HepG2 (cell line): ENCODE results near the gene ZNF101. TPM values are rescaled to one million over a fixed set of nuclear protein-coding genes. Genes with fewer than 3 reads are reported as not detected.

Source experiments
- ATAC-seq: fragments of 200-7000 bp; cut with Tn5 transposase; 3 replicates; pipeline ENCODE4 v1.9.1; 2020; ENCODE audit warnings: mild to moderate bottlenecking, moderate library complexity
- BruUV-seq: library from RNA; stranded (reverse); fragments of 400-500 nt; replicated peaks from 2 replicates; lab custom pipeline; 2021; lab: Mats Ljungman, UMichigan
- CTCF ChIA-PET: fragments of 300-600 bp; formaldehyde crosslinking; extraction: SDS; loops from one replicate; lab custom pipeline; 2021; ENCODE audit warnings: low total read pairs, inconsistent platforms, low intra/inter-chr PET ratio; lab: Yijun Ruan, JAX
- POLR2A ChIA-PET: fragments of 350-600 bp; sonication (Branson Sonifier 250); formaldehyde crosslinking; loops from one replicate; lab custom pipeline; 2020; ENCODE audit warnings: antibody characterized with exemption, inconsistent platforms; lab: Yijun Ruan, JAX
- DNase-seq: peaks from one replicate; pipeline ENCODE4 v3.0.0-alpha.2; 2015; ENCODE audit warnings: low spot score
- FAIRE-seq: peaks from 3 replicates; lab custom pipeline; 2011; peaks lifted over from hg19 to GRCh38; lab: Jason Lieb, UNC
- H2AFZ ChIP-seq: one replicate; pipeline ENCODE4 v1.6.1; 2011; ENCODE audit warnings: low read length, inconsistent platforms
- H3K27ac ChIP-seq: fragments of 300-600 bp; 3 replicates; pipeline ENCODE4 v1.8.0; 2011; ENCODE audit warnings: mixed run types, mild to moderate bottlenecking, mixed read lengths, low read length, inconsistent platforms; ENCODE audit not compliant: insufficient read depth; ENCODE audit errors: extremely low read length
- H3K27me3 ChIP-seq, 2 experiments: fragments of 200-600 bp in 1 of 2; 2 replicates in 1 of 2; 3 replicates in 1 of 2; pipeline versions ENCODE4 v1.6.0 to v1.8.0; 2011; ENCODE audit warnings: low read length in 2 of 2, mild to moderate bottlenecking in 2 of 2, moderate library complexity in 2 of 2, inconsistent platforms in 1 of 2; ENCODE audit not compliant: insufficient read depth in 2 of 2, control insufficient read depth in 1 of 2
- H3K36me3 ChIP-seq, 2 experiments: fragments of 200-600 bp in 1 of 2; replicated peaks in 1 of 2; 2 replicates in 1 of 2; 3 replicates in 1 of 2; pipeline versions ENCODE4 v1.5.1 to v1.8.0; 2011; ENCODE audit warnings: low read length in 2 of 2, inconsistent platforms in 1 of 2; ENCODE audit not compliant: insufficient read depth in 2 of 2, control insufficient read depth in 1 of 2
- H3K4me1 ChIP-seq: 2 replicates; pipeline ENCODE4 v1.5.1; 2012; ENCODE audit warnings: low read length, inconsistent platforms; ENCODE audit not compliant: insufficient read depth
- H3K4me2 ChIP-seq: 2 replicates; pipeline ENCODE4 v1.6.0; 2011; ENCODE audit warnings: low read depth, low read length, inconsistent platforms
- H3K4me3 ChIP-seq, 3 experiments: fragments of 200-600 bp in 1 of 3; sonication (generic), shearing (Covaris generic) in 1 of 3; replicated peaks in 1 of 3; 2 replicates each; pipeline ENCODE4 v1.5.1; 2011 to 2016; ENCODE audit warnings: low read length in 3 of 3, inconsistent platforms in 2 of 3, low read depth in 2 of 3, mild to moderate bottlenecking in 2 of 3, control low read depth in 1 of 3, mixed read lengths in 1 of 3; ENCODE audit not compliant: insufficient read depth in 1 of 3
- H3K79me2 ChIP-seq: one replicate; pipeline ENCODE4 v1.6.1; 2011; ENCODE audit warnings: low read length, inconsistent platforms; ENCODE audit not compliant: insufficient read depth
- H3K9ac ChIP-seq: 2 replicates; pipeline ENCODE4 v1.6.0; 2011; ENCODE audit warnings: mild to moderate bottlenecking, low read depth, low read length, inconsistent platforms; ENCODE audit not compliant: insufficient read depth
- H3K9me3 ChIP-seq: 2 replicates; pipeline ENCODE4 v1.5.1; 2012; ENCODE audit warnings: mild to moderate bottlenecking, low read length
- H4K20me1 ChIP-seq: 2 replicates; pipeline ENCODE4 v1.6.0; 2011; ENCODE audit warnings: inconsistent platforms, mild to moderate bottlenecking, low read length, moderate library complexity; ENCODE audit not compliant: insufficient read depth
- RAD21 ChIP-seq: fragments of 450-650 bp; formaldehyde crosslinking; IDR thresholded peaks from 2 replicates; pipeline ENCODE4 v1.5.0; 2020; ENCODE audit warnings: mild to moderate bottlenecking
- ZNF274 ChIP-seq: sonication (generic); formaldehyde crosslinking; IDR thresholded peaks from 2 replicates; pipeline ENCODE4 v1.5.1; 2020; ENCODE audit warnings: mild to moderate bottlenecking, missing genetic modification reagents
- ZNF496 ChIP-seq: sonication (generic); formaldehyde crosslinking; IDR thresholded peaks from 2 replicates; pipeline ENCODE4 v1.8.1; 2023; ENCODE audit warnings: mild to moderate bottlenecking, moderate library complexity, missing genetic modification reagents; ENCODE audit not compliant: insufficient replicate concordance
- ZNF878 ChIP-seq: sonication (generic); formaldehyde crosslinking; IDR thresholded peaks from 2 replicates; pipeline ENCODE4 v1.8.1; 2023; ENCODE audit warnings: mild to moderate bottlenecking, missing genetic modification reagents, moderate library complexity
- WGBS: methylation state at CpG from one replicate; pipeline ENCODE4 v1.1.6; 2017; ENCODE audit warnings: low lambda C conversion rate; 5-methylcytosine and 5-hydroxymethylcytosine counted together
- in situ Hi-C: cut with HindIII; loops from 2 replicates; pipeline ENCODE4 v1.10.0; 2017; ENCODE audit warnings: low pct_unique_long_range_greater_than_20kb; ENCODE audit not compliant: extremely low pct_ligation_motif_present
- intact Hi-C: fragments of 100-400 bp; cut with micrococcal nuclease; formaldehyde crosslinking; loops from one replicate; pipeline ENCODE4 v1.10.0; 2022; ENCODE audit not compliant: unreplicated experiment
- polyA plus RNA-seq, 8 experiments: library from polyadenylated mRNA; depleted of rRNA in 3 of 8; stranded (reverse) in 7 of 8; unstranded in 1 of 8; fragments of >200 nt; fragmentation: Illumina TruSeq in 4 of 8; extraction: Trizol in 4 of 8; gene quantifications; 2 replicates each; pipeline versions ENCODE4 v1.2.1 to v1.2.3, GENCODE V29; 2011 to 2016; ENCODE audit warnings: low read depth in 4 of 8, missing spikeins in 1 of 8, mixed read lengths in 1 of 8; ENCODE audit not compliant: insufficient read depth in 1 of 8
- total RNA-seq, 5 experiments: library from RNA; depleted of rRNA; stranded (reverse); fragments of >200 nt; fragmentation: Illumina TruSeq; extraction: Trizol; gene quantifications; 2 replicates each; pipeline ENCODE4 v1.2.3, GENCODE V29; 2016; ENCODE audit warnings: low read depth in 1 of 5
- TF ChIP-seq, protein P1 (sequence below): sonication (generic); formaldehyde crosslinking; IDR thresholded peaks from 2 replicates; pipeline ENCODE4 v1.9.0; 2021; ENCODE audit warnings: mild to moderate bottlenecking, missing genetic modification reagents
- TF ChIP-seq, protein P2 (sequence below): sonication (generic); formaldehyde crosslinking; IDR thresholded peaks from 2 replicates; pipeline ENCODE4 v1.5.0; 2020; ENCODE audit warnings: mild to moderate bottlenecking, missing genetic modification reagents

ZNF101 gene
- total and polyA plus RNA-seq, 2 of the 13 experiments (the other 11 are each of a cell fraction or from before 2014, with no cell fraction given), result 12.9 to 28.9 TPM

DNA sequence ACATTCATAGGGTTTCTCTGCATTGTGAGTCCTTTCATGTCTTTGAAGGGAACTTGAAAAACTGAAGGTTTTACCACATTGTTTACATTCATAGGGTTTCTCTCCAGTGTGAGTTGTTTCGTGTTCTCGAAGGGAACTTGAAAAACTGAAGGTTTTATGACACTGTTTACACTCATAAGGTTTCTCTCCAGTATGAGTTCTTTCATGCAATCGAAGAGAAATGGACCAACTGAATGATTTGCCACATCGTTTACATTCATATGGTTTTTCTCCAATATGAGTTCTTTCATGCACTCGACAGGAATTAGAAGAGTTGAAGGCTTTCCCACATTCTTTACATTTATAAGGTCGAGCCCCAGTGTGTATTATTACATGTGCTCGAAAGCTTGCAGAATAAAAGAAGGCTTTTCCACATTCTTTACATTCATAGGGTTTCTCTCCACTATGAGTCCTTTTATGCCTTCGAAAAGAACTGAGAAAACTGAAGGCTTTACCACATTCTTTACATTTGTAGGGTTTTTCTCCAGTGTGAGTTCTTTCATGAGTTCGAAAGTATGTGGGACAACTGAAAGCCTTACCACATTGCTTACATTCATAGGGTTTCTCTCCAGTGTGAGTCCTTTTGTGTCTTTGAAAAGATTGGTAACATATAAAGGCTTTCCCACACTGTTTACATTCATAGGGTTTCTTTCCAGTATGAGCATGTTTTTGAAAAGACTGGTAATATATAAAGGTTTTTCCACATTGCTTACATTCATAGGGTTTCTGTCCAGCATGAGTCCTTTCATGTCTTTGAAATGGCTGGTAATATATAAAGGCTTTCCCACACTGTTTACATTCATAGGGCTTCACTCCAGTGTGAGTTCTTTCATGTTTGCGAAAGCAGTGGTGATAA, 43.5 kb downstream of the ZNF101 start:
- no peak overlapping the region for H3K27ac ChIP-seq
- H4K20me1 ChIP-seq, result no peaks in the 10 kb centered on the region
- H3K4me2 ChIP-seq, result no peak overlapping the region
- in situ Hi-C loops (no loop called here), intact Hi-C loops (no loop called here)
- BruUV-seq, result TSS peak; percentile 13
- H3K79me2 ChIP-seq, result no peaks in the 10 kb centered on the region
- ATAC-seq (no peak), FAIRE-seq (no peak), DNase-seq (no peak)
- ChIA-PET CTCF (no interaction called here), POLR2A (no interaction called here)
- no peaks in the 10 kb centered on the region for H3K4me1 ChIP-seq
- H3K27me3 ChIP-seq, result no peaks in the 10 kb centered on the region
- H3K4me3 ChIP-seq, result no peak overlapping the region
- no peak overlapping the region for H2AFZ ChIP-seq
- no peak overlapping the region for H3K9ac ChIP-seq
- WGBS, result 97% methylated on average over 10 of the region's 10 CpGs
- peaks cover 98% of the 10 kb centered on the region for H3K9me3 ChIP-seq
- TF ChIP-seq, protein P1, sequence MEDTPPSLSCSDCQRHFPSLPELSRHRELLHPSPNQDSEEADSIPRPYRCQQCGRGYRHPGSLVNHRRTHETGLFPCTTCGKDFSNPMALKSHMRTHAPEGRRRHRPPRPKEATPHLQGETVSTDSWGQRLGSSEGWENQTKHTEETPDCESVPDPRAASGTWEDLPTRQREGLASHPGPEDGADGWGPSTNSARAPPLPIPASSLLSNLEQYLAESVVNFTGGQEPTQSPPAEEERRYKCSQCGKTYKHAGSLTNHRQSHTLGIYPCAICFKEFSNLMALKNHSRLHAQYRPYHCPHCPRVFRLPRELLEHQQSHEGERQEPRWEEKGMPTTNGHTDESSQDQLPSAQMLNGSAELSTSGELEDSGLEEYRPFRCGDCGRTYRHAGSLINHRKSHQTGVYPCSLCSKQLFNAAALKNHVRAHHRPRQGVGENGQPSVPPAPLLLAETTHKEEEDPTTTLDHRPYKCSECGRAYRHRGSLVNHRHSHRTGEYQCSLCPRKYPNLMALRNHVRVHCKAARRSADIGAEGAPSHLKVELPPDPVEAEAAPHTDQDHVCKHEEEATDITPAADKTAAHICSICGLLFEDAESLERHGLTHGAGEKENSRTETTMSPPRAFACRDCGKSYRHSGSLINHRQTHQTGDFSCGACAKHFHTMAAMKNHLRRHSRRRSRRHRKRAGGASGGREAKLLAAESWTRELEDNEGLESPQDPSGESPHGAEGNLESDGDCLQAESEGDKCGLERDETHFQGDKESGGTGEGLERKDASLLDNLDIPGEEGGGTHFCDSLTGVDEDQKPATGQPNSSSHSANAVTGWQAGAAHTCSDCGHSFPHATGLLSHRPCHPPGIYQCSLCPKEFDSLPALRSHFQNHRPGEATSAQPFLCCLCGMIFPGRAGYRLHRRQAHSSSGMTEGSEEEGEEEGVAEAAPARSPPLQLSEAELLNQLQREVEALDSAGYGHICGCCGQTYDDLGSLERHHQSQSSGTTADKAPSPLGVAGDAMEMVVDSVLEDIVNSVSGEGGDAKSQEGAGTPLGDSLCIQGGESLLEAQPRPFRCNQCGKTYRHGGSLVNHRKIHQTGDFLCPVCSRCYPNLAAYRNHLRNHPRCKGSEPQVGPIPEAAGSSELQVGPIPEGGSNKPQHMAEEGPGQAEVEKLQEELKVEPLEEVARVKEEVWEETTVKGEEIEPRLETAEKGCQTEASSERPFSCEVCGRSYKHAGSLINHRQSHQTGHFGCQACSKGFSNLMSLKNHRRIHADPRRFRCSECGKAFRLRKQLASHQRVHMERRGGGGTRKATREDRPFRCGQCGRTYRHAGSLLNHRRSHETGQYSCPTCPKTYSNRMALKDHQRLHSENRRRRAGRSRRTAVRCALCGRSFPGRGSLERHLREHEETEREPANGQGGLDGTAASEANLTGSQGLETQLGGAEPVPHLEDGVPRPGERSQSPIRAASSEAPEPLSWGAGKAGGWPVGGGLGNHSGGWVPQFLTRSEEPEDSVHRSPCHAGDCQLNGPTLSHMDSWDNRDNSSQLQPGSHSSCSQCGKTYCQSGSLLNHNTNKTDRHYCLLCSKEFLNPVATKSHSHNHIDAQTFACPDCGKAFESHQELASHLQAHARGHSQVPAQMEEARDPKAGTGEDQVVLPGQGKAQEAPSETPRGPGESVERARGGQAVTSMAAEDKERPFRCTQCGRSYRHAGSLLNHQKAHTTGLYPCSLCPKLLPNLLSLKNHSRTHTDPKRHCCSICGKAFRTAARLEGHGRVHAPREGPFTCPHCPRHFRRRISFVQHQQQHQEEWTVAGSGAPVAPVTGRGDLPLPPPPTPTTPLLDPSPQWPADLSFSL (CRISPR knock-in tag), result no peak
- TF ChIP-seq, protein P2, sequence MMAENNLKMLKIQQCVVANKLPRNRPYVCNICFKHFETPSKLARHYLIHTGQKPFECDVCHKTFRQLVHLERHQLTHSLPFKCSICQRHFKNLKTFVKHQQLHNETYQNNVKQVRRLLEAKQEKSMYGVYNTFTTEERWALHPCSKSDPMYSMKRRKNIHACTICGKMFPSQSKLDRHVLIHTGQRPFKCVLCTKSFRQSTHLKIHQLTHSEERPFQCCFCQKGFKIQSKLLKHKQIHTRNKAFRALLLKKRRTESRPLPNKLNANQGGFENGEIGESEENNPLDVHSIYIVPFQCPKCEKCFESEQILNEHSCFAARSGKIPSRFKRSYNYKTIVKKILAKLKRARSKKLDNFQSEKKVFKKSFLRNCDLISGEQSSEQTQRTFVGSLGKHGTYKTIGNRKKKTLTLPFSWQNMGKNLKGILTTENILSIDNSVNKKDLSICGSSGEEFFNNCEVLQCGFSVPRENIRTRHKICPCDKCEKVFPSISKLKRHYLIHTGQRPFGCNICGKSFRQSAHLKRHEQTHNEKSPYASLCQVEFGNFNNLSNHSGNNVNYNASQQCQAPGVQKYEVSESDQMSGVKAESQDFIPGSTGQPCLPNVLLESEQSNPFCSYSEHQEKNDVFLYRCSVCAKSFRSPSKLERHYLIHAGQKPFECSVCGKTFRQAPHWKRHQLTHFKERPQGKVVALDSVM (CRISPR knock-in tag), result no peak
- TF ChIP-seq ZNF496 (CRISPR knock-in tag), result no peak
- TF ChIP-seq RAD21 (CRISPR knock-in tag), result no peak
- TF ChIP-seq ZNF274, result peak; percentile 49; the same call in 1 of the 2 replicates
- TF ChIP-seq ZNF878 (CRISPR knock-in tag), result no peak
- peaks cover 12 to 39% of the 10 kb centered on the region in 2 experiments for H3K36me3 ChIP-seq
